ENCODE results near the gene ACP7.
"Not testable (repeated sequence)": the region's sequence is repeated elsewhere in the genome, so short reads cannot be mapped to it uniquely, and the experiment has no call there.

The ACP7 gene

DNA sequence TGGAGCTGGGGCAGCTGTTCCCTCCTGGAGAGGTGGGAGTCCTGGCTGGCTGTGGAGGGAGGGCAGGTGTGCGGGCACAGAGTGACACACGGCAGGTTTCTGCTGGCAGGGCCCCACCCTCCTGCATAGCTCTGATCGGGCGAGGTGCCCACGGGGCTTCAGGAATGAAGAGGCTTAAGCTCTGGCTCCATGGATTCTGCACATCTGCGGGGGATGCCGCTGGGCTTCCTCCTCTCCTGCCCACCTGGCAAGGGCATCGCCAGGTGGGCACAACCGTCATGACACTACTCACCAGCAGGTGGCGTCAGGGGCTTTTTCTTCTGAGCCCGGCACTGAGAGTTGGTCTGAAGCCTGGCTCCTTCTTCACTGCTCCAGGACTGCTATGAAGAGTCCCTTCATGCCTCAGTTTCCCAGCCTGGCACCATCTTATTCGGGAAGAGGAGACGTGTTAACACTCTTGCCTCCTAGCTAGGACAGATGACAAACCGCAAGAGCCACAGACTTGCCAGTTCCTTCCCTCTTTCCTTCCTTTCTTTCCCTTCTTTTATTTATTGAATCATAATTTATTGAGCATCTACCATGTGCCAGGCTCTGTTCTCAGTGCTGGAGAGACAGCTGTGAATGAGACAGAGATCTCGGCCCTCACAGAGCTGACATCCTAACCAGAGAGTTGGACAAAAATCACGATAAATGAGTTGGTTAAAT lies 26.2 kb downstream of the ACP7 start:
- peak; percentile 55 for DNase-seq

DNA sequence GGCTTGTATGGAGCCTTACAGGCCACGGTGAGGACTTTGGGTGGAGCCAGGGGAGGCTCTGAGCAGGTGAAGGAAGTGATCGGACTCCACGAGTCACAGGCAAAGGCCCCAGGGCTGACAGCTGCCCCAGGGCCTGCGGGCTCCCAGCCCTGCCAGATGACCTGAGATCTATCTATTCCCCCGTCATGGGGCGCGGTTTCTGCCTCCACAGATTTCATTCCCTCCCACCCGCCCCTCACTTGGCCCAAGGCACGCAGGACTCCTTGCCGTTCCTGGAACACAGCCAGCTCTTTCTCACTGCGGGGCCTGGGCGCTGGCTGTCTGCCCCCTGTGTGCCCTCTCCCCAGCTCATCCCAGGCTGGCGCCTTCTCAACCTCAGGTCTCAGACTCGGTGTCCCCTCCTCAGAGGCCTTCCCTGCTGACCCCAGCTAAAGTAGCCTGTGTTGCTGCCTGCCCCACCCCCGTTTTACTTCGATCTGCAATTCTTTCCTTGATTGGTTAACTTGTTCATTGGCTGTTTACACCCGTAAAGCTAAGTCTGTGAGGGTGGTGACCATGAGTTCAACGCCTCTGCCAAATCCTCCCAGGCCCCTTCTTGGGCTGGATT lies 27.5 kb downstream of the ACP7 start:
- peak; percentile 20 for DNase-seq

DNA sequence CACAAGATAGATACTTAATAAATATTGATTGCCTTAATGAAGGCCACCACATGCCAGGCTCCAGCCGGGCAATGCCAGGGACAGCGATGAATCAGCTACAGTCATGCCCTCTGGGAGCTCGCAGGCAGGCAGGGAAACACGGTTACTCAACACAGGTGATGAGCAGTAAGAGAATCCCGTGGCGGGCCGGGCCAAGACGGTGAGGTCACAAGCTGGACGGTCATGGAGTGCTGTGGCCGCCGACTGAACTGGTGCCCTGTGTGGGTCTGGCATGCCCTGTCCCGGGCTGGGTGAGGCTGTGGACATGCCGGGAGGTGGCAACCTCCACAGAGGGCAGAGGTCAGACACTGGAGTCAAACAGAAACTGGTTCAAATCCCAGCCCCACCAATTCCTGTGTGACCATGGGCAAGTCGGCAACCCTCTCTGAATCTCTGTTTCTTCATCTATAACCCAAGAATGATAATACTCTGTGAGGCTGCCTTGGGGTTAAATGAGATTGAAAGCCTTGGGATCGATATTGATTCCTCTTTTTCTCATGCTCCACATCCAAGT lies 28.2 kb downstream of the ACP7 start:
- no peak for DNase-seq

DNA sequence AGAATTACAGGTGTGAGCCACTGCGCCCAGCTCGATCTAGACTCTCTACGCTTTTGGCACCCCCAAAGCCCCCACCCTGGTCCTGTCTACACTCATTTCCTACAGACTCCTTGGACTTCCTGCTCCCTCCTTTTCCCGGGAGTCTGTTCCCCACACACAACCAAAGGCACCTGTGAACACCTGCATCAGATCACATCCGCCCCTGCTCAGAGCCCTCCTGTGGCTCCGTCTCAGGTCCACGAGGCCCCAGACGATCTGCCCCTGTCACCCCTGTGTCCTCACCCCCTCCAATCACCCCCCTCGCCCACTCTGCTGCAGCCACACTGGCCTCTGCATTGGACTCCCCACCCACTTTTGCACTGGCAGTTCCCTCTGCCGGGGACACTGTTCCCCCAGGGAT lies 29.0 kb downstream of the ACP7 start:
- no peak for DNase-seq

DNA sequence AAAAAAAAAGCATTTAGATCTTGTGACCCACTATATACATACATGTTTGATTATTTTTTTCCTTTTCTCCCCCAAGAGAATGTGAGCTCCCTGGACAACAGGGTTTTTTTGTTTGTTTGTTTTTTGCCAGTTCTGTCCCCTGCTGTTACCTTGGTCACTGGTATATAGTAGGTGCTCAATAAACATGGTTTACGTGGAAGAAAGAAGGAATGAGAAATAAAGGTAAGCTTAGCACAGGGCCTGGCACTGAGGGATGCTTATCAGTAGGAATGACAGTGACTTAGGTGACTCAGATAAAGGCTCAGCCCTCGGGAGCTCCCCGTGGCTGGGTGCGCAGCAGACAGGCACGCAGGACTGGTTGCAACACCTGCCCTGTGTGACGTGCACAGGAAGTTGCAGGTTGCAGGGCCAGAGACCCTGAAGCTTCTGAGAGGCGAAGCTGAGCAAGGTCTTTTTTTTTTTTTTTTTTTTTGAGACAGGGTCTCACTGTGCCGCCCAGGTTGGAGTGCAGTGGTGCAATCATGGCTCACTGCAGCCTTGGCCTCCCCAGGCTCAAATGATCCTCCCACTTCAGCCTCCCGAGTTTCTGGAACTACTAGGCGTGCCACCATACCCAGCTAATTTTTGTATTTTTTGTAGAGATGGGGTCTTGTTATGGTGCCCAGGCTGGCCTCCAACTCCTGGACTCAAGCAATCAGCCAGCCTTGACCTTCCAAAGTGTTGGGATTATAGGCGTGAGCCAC lies 31.1 kb downstream of the ACP7 start:
- no peak for DNase-seq

DNA sequence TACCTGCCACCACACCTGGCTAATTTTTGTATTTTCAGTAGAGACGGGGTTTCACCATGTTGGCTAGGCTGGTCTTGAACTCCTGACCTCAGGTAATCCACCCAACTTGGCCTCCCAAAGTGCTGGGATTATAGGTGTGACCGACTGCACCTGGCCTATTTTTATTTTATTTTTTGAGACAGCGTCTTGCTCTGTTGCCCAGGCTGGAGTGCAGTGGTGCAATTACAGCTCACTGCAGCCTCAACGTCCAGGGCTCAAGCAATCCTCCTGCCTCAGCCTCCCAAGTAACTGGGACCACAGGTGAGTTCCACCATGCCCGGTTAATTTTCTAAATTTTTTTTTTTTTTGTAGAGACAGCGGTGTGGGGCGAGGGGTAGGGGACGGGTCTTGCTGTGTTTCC lies 32.9 kb downstream of the ACP7 start:
- DNase-seq = not testable (repeated sequence)

DNA sequence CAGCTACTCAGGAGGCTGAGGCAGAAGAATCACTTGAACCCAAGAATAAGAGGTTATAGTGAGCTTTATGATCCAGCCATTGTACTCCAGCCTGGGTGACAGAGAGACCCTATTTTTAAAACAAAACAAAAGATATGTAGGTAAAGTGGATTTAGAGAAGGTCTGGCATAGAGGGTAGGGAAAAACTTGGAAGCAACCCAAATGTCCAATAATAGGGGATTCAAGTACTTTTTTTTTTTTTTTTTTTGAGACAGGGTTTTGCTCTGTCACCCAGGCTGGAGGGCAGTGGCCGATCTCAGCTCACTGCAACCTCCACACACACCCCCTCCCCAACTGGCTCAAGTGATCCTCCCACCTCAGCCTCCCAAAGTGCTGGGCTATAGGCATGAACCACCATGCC lies 35.7 kb downstream of the ACP7 start:
- no peak for DNase-seq

DNA sequence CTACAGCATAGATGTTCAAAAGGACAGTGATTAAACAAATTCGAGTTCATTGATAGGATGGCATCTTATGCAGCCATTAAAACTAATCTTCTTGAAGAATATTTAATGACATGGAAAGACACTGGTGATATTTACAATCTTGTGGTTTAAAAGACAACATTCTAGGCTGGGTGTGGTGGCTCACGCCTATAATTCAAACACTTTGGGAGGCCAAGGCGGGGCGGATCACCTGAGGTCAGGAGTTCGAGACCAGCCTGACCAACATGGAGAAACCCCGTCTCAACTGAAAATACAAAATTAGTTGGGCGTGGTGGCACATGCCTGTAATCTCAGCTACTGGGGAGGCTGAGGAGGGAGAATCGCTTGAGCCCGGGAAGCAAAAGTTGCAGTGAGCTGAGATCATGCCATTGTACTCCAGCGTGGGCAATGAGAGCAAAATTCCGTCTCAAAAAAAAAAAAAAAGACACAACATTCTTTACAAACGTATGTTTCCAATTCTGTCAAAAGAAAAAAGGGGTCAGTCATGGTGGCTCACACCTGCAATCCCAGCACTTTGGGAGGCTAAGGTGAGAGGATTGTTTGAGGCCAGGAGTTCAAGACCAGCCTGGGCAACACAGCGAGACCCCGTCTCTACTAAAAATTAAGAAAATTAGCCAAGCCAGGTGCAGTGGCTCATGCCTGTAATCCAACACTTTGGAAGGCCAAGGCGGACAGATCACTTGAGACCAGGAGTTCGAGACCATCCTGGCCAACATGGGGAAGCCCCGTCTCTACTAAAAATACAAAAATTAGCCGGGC lies 39.0 kb downstream of the ACP7 start:
- no peak for DNase-seq

DNA sequence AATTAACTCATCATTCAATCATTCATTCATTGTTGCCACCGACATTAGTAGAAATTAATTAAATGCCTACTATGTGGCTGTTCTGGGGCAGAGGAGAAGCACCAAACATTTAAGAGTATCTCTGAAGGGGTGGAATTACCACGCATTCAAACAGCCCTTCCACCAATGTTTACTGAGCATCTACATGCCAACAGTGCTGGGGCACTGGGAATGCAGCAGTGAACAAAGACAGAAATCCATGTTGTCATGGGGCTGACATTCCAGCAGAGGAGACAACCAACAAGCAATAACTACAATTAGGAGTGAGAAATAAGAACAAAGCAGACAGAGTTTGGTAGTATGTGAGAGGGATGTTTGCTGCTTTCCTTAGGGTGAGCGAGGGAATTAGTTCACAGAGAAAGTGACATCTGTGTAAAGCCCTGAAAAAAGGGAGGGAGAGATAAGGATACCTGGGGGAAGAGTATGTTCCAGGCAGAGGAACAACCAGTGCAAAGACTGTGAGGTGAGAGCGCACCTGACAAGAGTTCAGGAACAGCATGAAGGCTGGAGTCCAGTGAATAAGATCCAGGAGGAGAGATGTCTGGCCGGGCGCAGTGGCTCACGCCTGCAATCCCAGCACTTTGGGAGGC lies 40.1 kb downstream of the ACP7 start:
- DNase-seq = no peak

DNA sequence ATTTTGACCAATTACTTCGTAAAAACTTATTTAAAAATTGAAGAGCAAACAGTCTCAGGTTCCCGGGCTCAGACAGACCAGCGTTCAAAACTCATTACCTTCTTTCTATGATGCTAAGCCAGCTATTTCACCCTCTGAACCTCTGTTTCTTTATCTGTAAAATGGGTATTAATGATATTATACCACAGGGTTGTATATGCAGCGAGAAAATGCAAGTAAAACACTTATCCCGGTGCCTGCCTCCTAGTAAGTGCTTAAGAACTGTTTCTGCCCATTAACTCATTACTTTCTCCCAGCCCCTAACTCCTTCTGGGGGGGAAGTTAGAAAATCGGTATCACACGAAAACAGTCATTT lies 41.0 kb downstream of the ACP7 start:
- DNase-seq = no peak

DNA sequence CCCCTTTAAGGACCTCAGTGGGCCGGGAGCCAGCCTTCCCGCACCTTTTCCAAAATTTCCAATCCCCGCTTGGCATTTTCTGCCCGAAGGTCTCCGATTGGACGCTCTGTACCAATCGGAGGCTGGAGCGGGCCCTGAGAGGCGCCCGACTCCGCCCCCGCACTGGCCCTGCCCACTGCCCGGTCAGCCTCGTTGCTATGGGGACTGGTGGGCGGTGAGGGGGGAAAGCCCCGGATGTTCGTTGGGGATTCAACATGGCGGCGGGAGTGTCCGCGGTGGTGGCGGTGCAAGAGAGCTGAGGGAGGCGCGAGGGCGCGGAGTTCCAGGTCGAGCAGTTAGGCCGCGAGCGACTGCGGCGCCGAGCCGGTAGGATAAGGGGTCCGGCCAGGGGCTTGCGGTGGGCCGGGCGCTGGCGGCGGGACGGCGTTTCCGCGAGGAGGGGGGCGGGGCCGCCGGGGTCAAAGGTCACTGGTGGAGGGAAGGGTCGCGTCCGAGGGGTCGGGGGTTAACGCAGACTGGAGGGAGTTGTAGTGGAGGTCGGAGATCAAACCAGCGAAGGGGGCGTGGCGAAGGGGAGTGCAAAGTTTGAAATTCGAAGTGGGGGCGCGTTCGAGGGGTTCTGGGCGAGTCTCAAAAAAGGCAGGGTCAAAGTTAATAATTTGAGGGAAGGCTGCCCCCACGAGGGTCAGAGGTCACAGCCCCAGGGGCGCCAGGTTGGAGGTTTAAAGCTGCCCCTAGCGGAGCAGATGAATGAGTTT lies 41.6 kb downstream of the ACP7 start, which contains the start of gene PAK4:
Gene PAK4 (plus strand): TSS at position 233 of the 758 bp plus-strand sequence. CDS start 43,768 bp downstream, outside the sequence.
- DNase-seq = peak; percentile 97

DNA sequence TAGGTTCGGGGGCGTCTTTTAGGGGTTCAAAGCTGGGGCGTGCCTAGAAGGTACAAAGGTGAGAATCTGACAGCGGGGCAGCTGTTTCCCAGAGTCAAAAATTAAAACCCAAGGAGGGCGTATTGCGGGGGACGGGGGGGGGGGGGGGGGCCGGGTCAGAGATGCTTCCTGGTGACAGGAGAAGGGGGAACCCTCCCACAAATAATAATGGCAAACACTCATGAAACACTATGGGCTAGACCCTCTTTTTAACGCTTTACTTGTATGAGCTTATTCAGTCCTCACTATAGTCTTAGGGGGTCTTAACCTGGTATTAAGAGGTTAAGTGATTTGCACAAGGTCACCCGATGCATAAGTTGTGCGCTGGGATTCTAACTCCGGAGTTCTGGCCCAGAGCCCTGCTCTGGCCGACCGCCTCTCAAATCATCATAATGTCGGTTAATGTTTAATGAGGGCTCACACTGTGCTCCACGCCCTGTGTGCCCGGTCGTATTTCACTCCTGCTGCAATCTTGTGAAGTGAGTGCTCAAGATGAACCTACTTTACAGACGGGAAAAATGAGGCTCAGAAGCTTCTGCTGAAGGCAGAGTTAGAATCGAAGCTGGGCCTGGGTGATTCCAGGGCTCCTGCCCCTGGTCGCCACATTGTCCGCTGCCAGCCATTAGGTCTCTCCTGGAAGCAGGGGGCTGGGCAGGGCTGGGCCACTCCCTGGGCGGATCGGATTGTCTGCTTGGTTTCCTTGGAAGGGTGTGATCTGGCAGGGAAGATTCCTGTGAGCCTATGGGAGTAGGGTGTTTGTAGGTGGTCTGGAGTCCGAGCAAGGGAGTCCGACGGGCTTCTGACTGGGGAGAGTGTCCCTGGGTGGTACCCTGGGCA lies 42.4 kb downstream of the ACP7 start:
- DNase-seq = no peak

DNA sequence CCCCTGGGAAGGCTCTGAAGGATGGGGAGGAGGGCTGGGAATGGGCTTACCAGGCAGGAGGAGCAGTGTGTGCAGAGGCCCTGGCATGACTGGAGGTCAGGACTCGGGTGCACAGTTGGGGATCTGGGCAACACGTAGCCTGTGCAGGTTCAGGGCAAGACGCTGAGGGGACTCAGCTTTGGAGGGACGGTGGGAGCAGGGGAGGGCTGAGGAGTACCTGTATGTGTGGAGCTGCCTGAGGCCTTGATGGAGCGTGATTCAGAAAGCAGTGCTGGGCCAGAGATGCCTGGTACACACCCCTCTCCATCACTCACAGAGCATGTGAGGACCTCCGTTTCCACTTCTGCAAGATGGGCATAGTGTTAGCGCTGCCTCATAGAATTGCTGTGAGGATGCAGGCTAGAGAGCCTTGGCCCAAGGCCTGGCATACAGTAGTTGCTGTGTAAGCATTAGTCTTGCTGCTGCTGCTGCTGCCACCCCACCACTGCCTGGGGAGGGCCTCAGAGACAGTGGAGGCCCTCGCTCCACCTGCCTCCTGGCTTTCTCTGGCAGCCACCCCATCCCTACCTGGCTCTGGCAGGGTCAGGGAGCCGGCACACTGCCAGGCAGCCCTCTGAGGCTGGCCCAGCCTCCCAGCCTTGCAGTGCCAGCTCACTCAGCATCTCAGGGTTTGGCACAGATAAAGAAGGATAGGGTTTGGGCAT lies 43.8 kb downstream of the ACP7 start:
- DNase-seq = no peak

DNA sequence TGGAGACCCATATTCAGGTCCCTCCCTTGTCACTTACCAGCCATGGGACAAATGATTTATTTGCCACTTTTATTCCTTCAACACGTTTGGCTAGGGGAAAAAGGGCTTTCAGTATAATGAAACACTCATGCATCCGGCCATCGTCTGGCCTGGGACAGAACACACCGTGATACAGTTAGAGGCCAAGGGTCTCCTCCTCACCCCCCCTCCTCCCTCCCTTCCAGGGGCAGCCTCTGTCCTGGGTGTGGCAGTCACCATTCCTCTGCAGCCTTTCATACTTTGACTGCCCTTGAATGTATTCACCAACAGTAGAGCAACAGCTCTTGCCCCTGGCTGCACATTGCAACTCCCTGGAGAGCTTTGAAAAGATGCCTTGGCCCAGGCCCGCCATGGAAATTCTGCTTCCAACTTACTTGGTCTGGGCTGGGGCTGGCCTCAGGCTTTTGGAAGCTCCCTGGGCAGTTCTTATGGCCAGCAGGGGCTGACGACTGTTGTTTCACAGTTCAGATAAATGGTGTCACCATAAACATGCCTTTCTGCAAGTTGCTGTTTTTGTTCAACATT lies 44.4 kb downstream of the ACP7 start:
- no peak for DNase-seq

DNA sequence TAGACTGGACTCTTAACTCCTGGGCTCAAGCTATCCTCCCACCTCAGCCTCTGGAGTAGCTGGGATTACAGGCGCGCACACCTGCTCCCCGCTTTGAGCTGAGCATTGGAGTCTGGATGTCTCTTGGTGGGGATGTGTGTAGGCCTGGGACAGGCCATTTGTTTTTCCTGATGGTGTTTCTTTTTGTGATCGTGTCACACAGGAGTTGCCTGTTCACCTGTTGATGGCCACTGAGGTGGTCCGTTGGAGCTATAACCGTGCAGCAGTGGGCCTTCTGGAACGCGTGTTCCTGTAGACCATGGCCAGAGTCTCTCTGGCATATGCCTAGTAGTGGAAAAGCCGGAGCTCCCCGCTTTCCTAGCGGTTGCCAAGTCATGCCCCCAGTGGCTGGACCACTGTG lies 44.9 kb downstream of the ACP7 start:
- DNase-seq = no peak

DNA sequence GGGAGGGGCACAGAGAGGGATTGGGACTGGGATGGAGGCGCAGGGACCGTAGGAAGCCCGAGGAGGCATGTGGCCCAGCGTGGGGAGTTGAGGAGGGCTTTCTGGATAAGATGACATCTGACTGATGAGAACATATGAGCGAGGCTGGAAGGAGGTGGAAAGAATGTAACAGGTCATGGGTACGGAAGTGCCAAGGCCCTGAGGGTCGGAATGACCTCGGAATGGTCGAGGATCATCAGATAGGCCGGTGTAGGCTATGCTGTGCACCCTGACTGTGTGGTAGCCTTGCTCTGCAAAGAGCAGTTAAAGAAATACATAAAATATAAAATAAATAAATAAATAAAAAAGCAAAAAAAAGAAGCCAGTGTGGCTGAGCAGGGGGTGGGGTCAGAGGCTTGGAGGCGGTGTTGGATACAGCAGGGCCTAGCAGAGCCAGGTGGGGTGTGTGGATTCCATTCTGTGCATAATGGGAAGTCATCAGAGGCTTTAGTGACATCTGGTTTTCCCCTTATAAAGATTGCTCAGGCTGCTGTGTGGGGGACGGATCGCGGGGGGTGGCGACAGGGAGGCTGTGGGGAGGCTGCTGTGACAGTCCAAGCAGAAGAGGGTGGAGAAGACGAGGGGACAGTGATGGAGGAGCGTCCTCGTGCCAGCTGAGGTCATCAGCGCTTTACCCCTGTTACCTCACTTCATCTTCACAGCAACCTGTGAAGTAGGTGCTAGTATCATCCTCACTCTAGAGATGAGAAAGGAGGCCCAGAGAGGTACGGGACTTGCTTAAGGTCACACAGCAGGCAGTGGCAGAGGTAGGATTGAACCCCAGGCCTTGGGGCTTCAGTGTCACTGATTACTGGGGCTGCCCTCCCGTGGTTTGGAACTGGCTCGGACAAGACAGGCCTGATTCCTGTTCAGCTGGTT lies 46.4 kb downstream of the ACP7 start:
- no peak for DNase-seq

DNA sequence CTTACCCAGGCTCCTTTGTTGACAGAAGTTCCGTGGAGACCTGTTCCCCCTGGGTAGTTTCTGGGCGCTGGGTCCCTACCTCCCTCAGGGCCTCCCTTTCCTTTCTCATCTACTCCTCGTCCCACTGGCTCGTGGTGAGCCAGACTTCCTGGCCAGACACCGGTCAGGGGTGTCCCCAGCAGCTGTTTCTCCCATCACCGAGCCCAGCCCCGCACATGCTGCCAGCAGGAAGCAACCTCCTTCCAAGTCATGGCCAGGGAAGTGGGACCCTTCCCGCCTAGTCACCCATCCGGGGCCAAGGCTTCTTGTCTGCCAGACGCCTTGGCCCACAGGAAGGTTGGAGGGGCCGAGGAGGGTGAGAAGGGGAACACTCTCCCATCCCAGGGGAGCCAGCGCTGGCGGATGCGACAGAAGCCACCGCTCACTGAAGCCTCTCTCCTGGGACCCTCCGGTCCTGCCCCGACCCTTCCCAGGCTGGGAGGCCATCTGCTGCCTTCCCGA lies 47.1 kb downstream of the ACP7 start:
- no peak for DNase-seq

DNA sequence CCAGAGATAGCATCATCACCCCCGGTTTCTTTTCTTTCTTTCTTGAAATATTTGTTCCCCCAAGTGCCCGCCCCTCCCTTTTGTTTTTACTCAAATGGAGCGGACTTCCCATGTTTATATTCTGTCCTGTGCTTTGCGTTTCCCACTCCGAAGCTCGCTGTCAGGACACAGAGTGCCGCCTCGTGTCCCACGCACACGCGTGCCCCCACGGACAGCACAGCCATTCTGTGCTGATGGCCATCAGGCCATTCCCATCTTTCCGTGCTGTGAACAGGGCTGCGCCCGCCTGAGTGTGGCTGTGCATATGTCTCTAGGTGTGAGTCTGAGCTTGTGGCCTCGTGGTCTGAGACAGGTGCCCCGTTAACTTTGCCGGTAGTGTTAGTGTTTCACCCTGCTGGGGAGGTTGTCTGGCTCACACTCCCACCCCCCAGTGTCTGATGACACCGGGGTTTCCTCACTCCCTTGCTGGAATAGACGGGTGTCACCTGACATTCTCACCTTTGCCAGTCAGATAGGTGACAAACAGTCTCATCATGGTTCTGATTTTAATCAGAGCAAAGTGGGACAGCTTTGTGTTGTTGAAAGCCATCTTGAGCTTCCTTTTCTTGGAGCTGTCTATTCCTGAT lies 48.3 kb downstream of the ACP7 start:
- no peak for DNase-seq

Data from hematopoietic multipotent progenitor cell treated with erythropoietin and hydrocortisone succinate and interleukin-3 and kit ligand, for 8 days (in vitro differentiated cells).